K562 (cell line): ENCODE results near the gene BRICD5. TPM values are rescaled to one million over a fixed set of nuclear protein-coding genes. Genes with fewer than 3 reads are reported as not detected.
A peak's percentile ranks its signal among the peaks of the same experiment; 100 is the strongest.

ENCODE experiments used
- ETS2 ChIP-seq: IDR thresholded peaks from 2 replicates; pipeline ENCODE4 v1.6.1; 2016; ENCODE audit warnings: borderline replicate concordance, missing genetic modification characterization, mild to moderate bottlenecking, moderate library complexity, missing compliant biosample characterization; ENCODE audit not compliant: poor library complexity, severe bottlenecking
- L3MBTL2 ChIP-seq: fragments of 450-650 bp; IDR thresholded peaks from 2 replicates; pipeline ENCODE4 v1.6.1; 2016; ENCODE audit warnings: mild to moderate bottlenecking, moderate library complexity
- MCM5 ChIP-seq: fragments of 450-650 bp; IDR thresholded peaks from 2 replicates; pipeline ENCODE4 v1.6.1; 2016; ENCODE audit warnings: low read depth
- NR1H2 ChIP-seq: sonication (generic); formaldehyde crosslinking; IDR thresholded peaks from 2 replicates; pipeline ENCODE4 v1.4.0; 2020; ENCODE audit warnings: mild to moderate bottlenecking, missing genetic modification reagents
- NR4A1 ChIP-seq, 2 experiments: fragments of 250-450 bp in 1 of 2; fragments of 450-650 bp in 1 of 2; sonication (Bioruptor Pico) in 1 of 2; IDR thresholded peaks; 2 replicates each; pipeline versions ENCODE4 v1.4.0 to v1.6.1; 2016 to 2020; ENCODE audit warnings: mild to moderate bottlenecking in 2 of 2, missing compliant biosample characterization in 1 of 2, missing genetic modification characterization in 1 of 2, moderate library complexity in 1 of 2
- TAF15 ChIP-seq: fragments of 200-400 bp; formaldehyde crosslinking; IDR thresholded peaks from 2 replicates; pipeline ENCODE4 v1.6.1; 2017; ENCODE audit warnings: mild to moderate bottlenecking, low read depth, low read length, moderate library complexity
- TEAD1 ChIP-seq, 2 experiments: fragments of 450-650 bp in 1 of 2; sonication (generic) in 1 of 2; formaldehyde crosslinking; IDR thresholded peaks; 2 replicates each; pipeline versions ENCODE4 v1.4.0 to v1.8.0; 2020 to 2022; ENCODE audit warnings: mild to moderate bottlenecking in 2 of 2, missing genetic modification reagents in 1 of 2
- ZEB2 ChIP-seq: fragments of 450-650 bp; IDR thresholded peaks from 2 replicates; pipeline ENCODE4 v1.6.1; 2016
- ZNF232 ChIP-seq: sonication (generic); formaldehyde crosslinking; IDR thresholded peaks from 2 replicates; pipeline ENCODE4 v1.8.0; 2022; ENCODE audit warnings: mild to moderate bottlenecking, missing genetic modification reagents
- ZNF384 ChIP-seq: IDR thresholded peaks from 2 replicates; pipeline ENCODE4 v1.6.1; 2012; ENCODE audit warnings: low read depth, low read length, improper control_type of control experiment
- ZNF695 ChIP-seq: fragments of 450-650 bp; formaldehyde crosslinking; IDR thresholded peaks from 2 replicates; pipeline ENCODE4 v1.4.0; 2020; ENCODE audit warnings: mild to moderate bottlenecking, moderate library complexity
- ZZZ3 ChIP-seq: fragments of 450-650 bp; IDR thresholded peaks from 2 replicates; pipeline ENCODE4 v1.6.1; 2016; ENCODE audit warnings: antibody characterized with exemption, mild to moderate bottlenecking, moderate library complexity
- polyA plus RNA-seq, 8 experiments: library from polyadenylated mRNA; depleted of rRNA in 4 of 8; stranded (reverse) in 5 of 8; unstranded in 3 of 8; fragments of >200 nt; fragmentation: Nextera tagmentation in 2 of 8; fragmentation: Illumina TruSeq in 1 of 8; extraction: Ambion mirVana in 2 of 8; extraction: Trizol in 1 of 8; gene quantifications; 2 replicates each; pipeline versions ENCODE4 v1.2.1 to v1.2.3, GENCODE V29; 2011 to 2014; ENCODE audit warnings: inconsistent platforms in 1 of 8, missing spikeins in 1 of 8
- total RNA-seq, 7 experiments: library from RNA; depleted of rRNA in 6 of 7; stranded (reverse); fragments of >200 nt in 6 of 7; fragmentation: Illumina TruSeq in 2 of 7; extraction: Trizol in 2 of 7; gene quantifications; 2 replicates each; pipeline versions ENCODE4 v1.2.1 to v1.2.3, GENCODE V29; 2011 to 2021; ENCODE audit warnings: low replicate concordance in 1 of 7
- TF ChIP-seq, protein P1 (sequence below): sonication (generic); formaldehyde crosslinking; IDR thresholded peaks from 2 replicates; pipeline ENCODE4 v1.5.0; 2020; ENCODE audit warnings: missing genetic modification reagents
- TF ChIP-seq, protein P2 (sequence below): sonication (generic); formaldehyde crosslinking; IDR thresholded peaks from 2 replicates; pipeline ENCODE4 v1.8.0; 2022; ENCODE audit warnings: mild to moderate bottlenecking, missing genetic modification reagents
- TF ChIP-seq, protein P3 (sequence below): fragments of 250-450 bp; sonication (Bioruptor Pico); IDR thresholded peaks from 2 replicates; pipeline ENCODE4 v1.5.1; 2021; ENCODE audit warnings: mild to moderate bottlenecking
- TF ChIP-seq, protein P4 (sequence below): sonication (generic); formaldehyde crosslinking; IDR thresholded peaks from 2 replicates; pipeline ENCODE4 v1.8.0; 2022; ENCODE audit warnings: mild to moderate bottlenecking, missing genetic modification reagents
- TF ChIP-seq, protein P5 (sequence below): fragments of 250-450 bp; sonication (Bioruptor Pico); IDR thresholded peaks from 2 replicates; pipeline ENCODE4 v1.5.0; 2021
- TF ChIP-seq, protein P6 (sequence below): fragments of 450-650 bp; IDR thresholded peaks from 2 replicates; pipeline ENCODE4 v1.6.1; 2016; ENCODE audit warnings: mild to moderate bottlenecking

Gene BRICD5
- total and polyA plus RNA-seq, 9 of the 15 experiments (the other 6 are each of a cell fraction or from before 2014, with no cell fraction given), result 0.24 to 15.1 (median 2.4) TPM; not detected in 1

DNA sequence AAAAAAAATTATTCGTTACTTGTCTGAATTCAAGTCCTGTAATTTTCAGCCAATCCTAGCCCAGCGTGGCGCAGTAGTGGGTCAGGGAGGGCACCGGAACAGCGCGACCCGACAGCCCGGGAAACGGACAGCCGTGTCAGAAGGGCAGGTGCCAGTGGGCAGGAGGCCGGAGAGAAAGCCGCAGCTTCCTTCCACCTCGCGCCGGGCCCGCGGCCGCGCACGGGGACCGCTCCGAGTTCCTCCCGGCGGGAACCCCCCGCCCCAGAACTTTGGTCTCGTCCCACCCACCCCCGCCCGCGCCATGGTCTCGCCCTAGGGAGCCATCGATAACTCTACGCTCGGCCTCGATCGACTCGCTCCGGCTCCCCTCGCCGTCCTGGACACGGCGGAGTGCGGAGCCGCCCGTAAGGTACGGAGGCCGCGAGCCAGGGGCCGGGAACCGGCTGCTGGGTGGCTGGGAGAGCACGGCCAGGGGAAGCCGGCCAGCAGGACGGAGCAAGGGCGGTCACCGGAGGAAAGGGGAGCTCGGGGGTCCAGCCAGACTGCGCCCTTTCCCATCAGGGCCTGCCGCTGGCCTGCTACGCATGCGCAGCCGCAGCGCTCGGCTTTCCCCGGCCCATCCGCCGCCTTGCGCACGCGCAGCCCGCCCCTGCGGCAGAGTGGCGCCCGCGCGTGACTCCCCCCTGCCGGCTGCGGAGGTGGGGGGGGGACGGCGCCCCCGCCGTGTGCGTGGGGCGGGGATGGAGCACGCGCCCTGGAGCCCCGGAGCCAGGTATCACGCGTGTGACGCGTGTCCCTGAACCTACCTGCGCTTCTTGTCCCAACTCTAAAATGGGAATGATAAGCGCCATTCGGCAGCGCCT, 5.3 kb downstream of the BRICD5 start, which contains the start of gene MLST8 (continued):
- TF ChIP-seq, protein P1, sequence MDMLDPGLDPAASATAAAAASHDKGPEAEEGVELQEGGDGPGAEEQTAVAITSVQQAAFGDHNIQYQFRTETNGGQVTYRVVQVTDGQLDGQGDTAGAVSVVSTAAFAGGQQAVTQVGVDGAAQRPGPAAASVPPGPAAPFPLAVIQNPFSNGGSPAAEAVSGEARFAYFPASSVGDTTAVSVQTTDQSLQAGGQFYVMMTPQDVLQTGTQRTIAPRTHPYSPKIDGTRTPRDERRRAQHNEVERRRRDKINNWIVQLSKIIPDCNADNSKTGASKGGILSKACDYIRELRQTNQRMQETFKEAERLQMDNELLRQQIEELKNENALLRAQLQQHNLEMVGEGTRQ, result no peak
- TF ChIP-seq, protein P2, sequence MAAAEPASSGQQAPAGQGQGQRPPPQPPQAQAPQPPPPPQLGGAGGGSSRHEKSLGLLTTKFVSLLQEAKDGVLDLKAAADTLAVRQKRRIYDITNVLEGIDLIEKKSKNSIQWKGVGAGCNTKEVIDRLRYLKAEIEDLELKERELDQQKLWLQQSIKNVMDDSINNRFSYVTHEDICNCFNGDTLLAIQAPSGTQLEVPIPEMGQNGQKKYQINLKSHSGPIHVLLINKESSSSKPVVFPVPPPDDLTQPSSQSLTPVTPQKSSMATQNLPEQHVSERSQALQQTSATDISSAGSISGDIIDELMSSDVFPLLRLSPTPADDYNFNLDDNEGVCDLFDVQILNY (CRISPR knock-in tag), result no peak
- TF ChIP-seq ZZZ3, result no peak
- no peak for TF ChIP-seq ZNF232
- TF ChIP-seq, protein P3, sequence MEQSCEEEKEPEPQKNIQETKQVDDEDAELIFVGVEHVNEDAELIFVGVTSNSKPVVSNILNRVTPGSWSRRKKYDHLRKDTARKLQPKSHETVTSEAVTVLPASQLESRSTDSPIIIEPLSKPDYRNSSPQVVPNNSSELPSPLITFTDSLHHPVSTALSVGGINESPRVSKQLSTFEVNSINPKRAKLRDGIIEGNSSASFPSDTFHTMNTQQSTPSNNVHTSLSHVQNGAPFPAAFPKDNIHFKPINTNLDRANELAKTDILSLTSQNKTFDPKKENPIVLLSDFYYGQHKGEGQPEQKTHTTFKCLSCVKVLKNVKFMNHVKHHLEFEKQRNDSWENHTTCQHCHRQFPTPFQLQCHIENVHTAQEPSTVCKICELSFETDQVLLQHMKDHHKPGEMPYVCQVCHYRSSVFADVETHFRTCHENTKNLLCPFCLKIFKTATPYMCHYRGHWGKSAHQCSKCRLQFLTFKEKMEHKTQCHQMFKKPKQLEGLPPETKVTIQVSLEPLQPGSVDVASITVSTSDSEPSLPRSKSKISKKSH (CRISPR knock-in tag), result no peak
- TF ChIP-seq ZNF384, result peak; percentile 8; the same call in 1 of the 2 replicates
- no peak for TF ChIP-seq TAF15
- no peak for TF ChIP-seq MCM5
- peak; percentile 93 for TF ChIP-seq L3MBTL2
- TF ChIP-seq ETS2 (tag), result no peak
- no peak for TF ChIP-seq ZNF695 (CRISPR knock-in tag)
- TF ChIP-seq, protein P4, sequence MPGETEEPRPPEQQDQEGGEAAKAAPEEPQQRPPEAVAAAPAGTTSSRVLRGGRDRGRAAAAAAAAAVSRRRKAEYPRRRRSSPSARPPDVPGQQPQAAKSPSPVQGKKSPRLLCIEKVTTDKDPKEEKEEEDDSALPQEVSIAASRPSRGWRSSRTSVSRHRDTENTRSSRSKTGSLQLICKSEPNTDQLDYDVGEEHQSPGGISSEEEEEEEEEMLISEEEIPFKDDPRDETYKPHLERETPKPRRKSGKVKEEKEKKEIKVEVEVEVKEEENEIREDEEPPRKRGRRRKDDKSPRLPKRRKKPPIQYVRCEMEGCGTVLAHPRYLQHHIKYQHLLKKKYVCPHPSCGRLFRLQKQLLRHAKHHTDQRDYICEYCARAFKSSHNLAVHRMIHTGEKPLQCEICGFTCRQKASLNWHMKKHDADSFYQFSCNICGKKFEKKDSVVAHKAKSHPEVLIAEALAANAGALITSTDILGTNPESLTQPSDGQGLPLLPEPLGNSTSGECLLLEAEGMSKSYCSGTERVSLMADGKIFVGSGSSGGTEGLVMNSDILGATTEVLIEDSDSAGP, result no peak
- TF ChIP-seq, protein P5, sequence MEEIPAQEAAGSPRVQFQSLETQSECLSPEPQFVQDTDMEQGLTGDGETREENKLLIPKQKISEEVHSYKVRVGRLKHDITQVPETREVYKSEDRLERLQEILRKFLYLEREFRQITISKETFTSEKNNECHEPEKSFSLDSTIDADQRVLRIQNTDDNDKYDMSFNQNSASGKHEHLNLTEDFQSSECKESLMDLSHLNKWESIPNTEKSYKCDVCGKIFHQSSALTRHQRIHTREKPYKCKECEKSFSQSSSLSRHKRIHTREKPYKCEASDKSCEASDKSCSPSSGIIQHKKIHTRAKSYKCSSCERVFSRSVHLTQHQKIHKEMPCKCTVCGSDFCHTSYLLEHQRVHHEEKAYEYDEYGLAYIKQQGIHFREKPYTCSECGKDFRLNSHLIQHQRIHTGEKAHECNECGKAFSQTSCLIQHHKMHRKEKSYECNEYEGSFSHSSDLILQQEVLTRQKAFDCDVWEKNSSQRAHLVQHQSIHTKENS (CRISPR knock-in tag), result no peak
- no peak for TF ChIP-seq NR4A1 (CRISPR knock-in tag; IDR thresholded peaks at IDR 0.05)
- TF ChIP-seq NR4A1 (tag; IDR thresholded peaks at IDR 0.05), result no peak
- TF ChIP-seq, protein P6, sequence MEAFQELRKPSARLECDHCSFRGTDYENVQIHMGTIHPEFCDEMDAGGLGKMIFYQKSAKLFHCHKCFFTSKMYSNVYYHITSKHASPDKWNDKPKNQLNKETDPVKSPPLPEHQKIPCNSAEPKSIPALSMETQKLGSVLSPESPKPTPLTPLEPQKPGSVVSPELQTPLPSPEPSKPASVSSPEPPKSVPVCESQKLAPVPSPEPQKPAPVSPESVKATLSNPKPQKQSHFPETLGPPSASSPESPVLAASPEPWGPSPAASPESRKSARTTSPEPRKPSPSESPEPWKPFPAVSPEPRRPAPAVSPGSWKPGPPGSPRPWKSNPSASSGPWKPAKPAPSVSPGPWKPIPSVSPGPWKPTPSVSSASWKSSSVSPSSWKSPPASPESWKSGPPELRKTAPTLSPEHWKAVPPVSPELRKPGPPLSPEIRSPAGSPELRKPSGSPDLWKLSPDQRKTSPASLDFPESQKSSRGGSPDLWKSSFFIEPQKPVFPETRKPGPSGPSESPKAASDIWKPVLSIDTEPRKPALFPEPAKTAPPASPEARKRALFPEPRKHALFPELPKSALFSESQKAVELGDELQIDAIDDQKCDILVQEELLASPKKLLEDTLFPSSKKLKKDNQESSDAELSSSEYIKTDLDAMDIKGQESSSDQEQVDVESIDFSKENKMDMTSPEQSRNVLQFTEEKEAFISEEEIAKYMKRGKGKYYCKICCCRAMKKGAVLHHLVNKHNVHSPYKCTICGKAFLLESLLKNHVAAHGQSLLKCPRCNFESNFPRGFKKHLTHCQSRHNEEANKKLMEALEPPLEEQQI, result no peak
- no peak for TF ChIP-seq ZEB2
- TF ChIP-seq TEAD1 (CRISPR knock-in tag; IDR thresholded peaks at IDR 0.05), result peak; percentile 14 to 65; a peak in 1 of 4 replicates
- TF ChIP-seq NR1H2 (CRISPR knock-in tag), result peak; percentile 82; the same call in 1 of the 2 replicates
